MM.1S (cell line): ENCODE data around the gene MEIS2.

ENCODE experiments used
- DNase-seq: peaks from one replicate; pipeline ENCODE4 v3.0.0-alpha.2; 2015
- H2AFZ ChIP-seq: fragments of 300-600 bp; sonication (generic); 2 replicates; pipeline ENCODE4 v1.6.0; 2016; ENCODE audit warnings: antibody characterized with exemption, low read length
- H3F3A ChIP-seq: fragments of 300-600 bp; sonication (generic); 2 replicates; pipeline ENCODE4 v1.6.1; 2016; ENCODE audit warnings: mild to moderate bottlenecking, antibody characterized with exemption, low read length, moderate library complexity, mixed read lengths; ENCODE audit not compliant: insufficient read depth
- H3K27ac ChIP-seq: fragments of 300-600 bp; sonication (generic); 2 replicates; pipeline ENCODE4 v1.5.1; 2016; ENCODE audit warnings: mild to moderate bottlenecking, low read length
- H3K27me3 ChIP-seq: fragments of 300-600 bp; sonication (generic); replicated peaks from 2 replicates; pipeline ENCODE4 v1.6.0; 2016; ENCODE audit warnings: low read length; ENCODE audit not compliant: insufficient read depth
- H3K36me3 ChIP-seq: fragments of 300-600 bp; sonication (generic); replicated peaks from 2 replicates; pipeline ENCODE4 v1.6.1; 2016; ENCODE audit warnings: mild to moderate bottlenecking, low read length, mixed read lengths; ENCODE audit not compliant: insufficient read depth
- H3K4me1 ChIP-seq: fragments of 300-600 bp; sonication (generic); 2 replicates; pipeline ENCODE4 v1.6.1; 2016; ENCODE audit warnings: low read length, mixed read lengths
- H3K4me2 ChIP-seq: fragments of 300-600 bp; sonication (generic); 2 replicates; pipeline ENCODE4 v1.6.0; 2016; ENCODE audit warnings: low read depth, low read length
- H3K4me3 ChIP-seq: fragments of 300-600 bp; sonication (generic); 2 replicates; pipeline ENCODE4 v1.5.1; 2016; ENCODE audit warnings: low read length, mixed read lengths
- H3K79me2 ChIP-seq: fragments of 300-600 bp; sonication (generic); 2 replicates; pipeline ENCODE4 v1.6.1; 2016; ENCODE audit warnings: mixed run types, low read length, mixed read lengths
- H3K9ac ChIP-seq: fragments of 300-600 bp; sonication (generic); 2 replicates; pipeline ENCODE4 v1.6.1; 2016; ENCODE audit warnings: low read length, mixed read lengths
- H3K9me2 ChIP-seq: fragments of 300-600 bp; sonication (generic); replicated peaks from 2 replicates; pipeline ENCODE4 v1.6.1; 2016; ENCODE audit warnings: mild to moderate bottlenecking, low read length, mixed read lengths; ENCODE audit not compliant: insufficient read depth
- H3K9me3 ChIP-seq: fragments of 300-600 bp; sonication (generic); replicated peaks from 2 replicates; pipeline ENCODE4 v1.6.1; 2016; ENCODE audit warnings: mild to moderate bottlenecking, low read length, mixed read lengths; ENCODE audit not compliant: insufficient read depth
- H4K20me1 ChIP-seq: fragments of 300-600 bp; sonication (generic); 2 replicates; pipeline ENCODE4 v1.6.1; 2016; ENCODE audit warnings: mild to moderate bottlenecking, low read length, moderate library complexity, mixed read lengths; ENCODE audit not compliant: insufficient read depth
- EZH2 ChIP-seq: fragments of 300-600 bp; sonication (generic); optimal IDR thresholded peaks from 2 replicates; pipeline ENCODE3; 2017; ENCODE audit warnings: low read depth, mild to moderate bottlenecking, antibody characterized with exemption, low read length, mixed read lengths
- EZH2phosphoT487 ChIP-seq: fragments of 300-600 bp; sonication (generic); IDR thresholded peaks from 2 replicates; pipeline ENCODE4 v1.6.1; 2018; ENCODE audit warnings: antibody characterized with exemption, low read length
- TF ChIP-seq, protein P1 (sequence below): fragments of 300-600 bp; sonication (generic); IDR thresholded peaks from 2 replicates; pipeline ENCODE4 v1.5.1; 2016; ENCODE audit warnings: antibody characterized with exemption, low read length, mixed read lengths

The MEIS2 gene

GRCh38 chr15:37077623-37078351 is 22.6 kb downstream of the MEIS2 start:
- Histone ChIP-seq H3F3A (no peaks in the 10 kb centered on the region), H2AFZ (no peak overlapping the region), H3K36me3 (no peaks in the 10 kb centered on the region), H3K4me3 (no peak overlapping the region), H3K9ac (no peak overlapping the region), H3K79me2 (no peaks in the 10 kb centered on the region), H3K27me3 (no peaks in the 10 kb centered on the region), H3K27ac (no peak overlapping the region), H4K20me1 (no peaks in the 10 kb centered on the region), H3K4me1 (no peaks in the 10 kb centered on the region), H3K9me3 (no peaks in the 10 kb centered on the region), H3K9me2 (no peaks in the 10 kb centered on the region), H3K4me2 (no peak overlapping the region)
- TF ChIP-seq EZH2phosphoT487 (no peak), EZH2 (no peak)
- TF ChIP-seq, protein P1, sequence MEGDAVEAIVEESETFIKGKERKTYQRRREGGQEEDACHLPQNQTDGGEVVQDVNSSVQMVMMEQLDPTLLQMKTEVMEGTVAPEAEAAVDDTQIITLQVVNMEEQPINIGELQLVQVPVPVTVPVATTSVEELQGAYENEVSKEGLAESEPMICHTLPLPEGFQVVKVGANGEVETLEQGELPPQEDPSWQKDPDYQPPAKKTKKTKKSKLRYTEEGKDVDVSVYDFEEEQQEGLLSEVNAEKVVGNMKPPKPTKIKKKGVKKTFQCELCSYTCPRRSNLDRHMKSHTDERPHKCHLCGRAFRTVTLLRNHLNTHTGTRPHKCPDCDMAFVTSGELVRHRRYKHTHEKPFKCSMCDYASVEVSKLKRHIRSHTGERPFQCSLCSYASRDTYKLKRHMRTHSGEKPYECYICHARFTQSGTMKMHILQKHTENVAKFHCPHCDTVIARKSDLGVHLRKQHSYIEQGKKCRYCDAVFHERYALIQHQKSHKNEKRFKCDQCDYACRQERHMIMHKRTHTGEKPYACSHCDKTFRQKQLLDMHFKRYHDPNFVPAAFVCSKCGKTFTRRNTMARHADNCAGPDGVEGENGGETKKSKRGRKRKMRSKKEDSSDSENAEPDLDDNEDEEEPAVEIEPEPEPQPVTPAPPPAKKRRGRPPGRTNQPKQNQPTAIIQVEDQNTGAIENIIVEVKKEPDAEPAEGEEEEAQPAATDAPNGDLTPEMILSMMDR, result no peak
- no peak for DNase-seq

GRCh38 chr15:37076543-37076942 is 23.8 kb downstream of the MEIS2 start:
- no peak overlapping the region for H3K27ac ChIP-seq
- H3K4me2 ChIP-seq, result no peak overlapping the region
- H3K36me3 ChIP-seq, result no peaks in the 10 kb centered on the region
- H3K9me3 ChIP-seq, result no peaks in the 10 kb centered on the region
- TF ChIP-seq EZH2phosphoT487 (no peak), EZH2 (no peak)
- TF ChIP-seq, protein P1, result no peak
- no peak overlapping the region for H3K4me3 ChIP-seq
- H3K27me3 ChIP-seq, result no peaks in the 10 kb centered on the region
- no peaks in the 10 kb centered on the region for H3K79me2 ChIP-seq
- DNase-seq, result no peak
- no peaks in the 10 kb centered on the region for H3K9me2 ChIP-seq
- H2AFZ ChIP-seq, result no peak overlapping the region
- no peaks in the 10 kb centered on the region for H3F3A ChIP-seq
- no peaks in the 10 kb centered on the region for H3K4me1 ChIP-seq
- H3K9ac ChIP-seq, result no peak overlapping the region
- no peaks in the 10 kb centered on the region for H4K20me1 ChIP-seq

GRCh38 chr15:37075777-37076176 is 24.6 kb downstream of the MEIS2 start:
- Histone ChIP-seq H3K79me2 (no peaks in the 10 kb centered on the region), H3K27me3 (no peaks in the 10 kb centered on the region), H3K4me3 (no peak overlapping the region), H3K27ac (no peak overlapping the region), H3F3A (no peaks in the 10 kb centered on the region), H3K4me1 (no peaks in the 10 kb centered on the region), H3K4me2 (no peak overlapping the region), H3K9me2 (no peaks in the 10 kb centered on the region), H4K20me1 (no peaks in the 10 kb centered on the region), H3K9me3 (no peaks in the 10 kb centered on the region), H3K36me3 (no peaks in the 10 kb centered on the region), H3K9ac (no peak overlapping the region), H2AFZ (no peak overlapping the region)
- DNase-seq, result no peak
- TF ChIP-seq EZH2 (no peak), EZH2phosphoT487 (no peak)
- TF ChIP-seq, protein P1, result no peak
